Lower leg skin (tissue), 3 donors: Measurements from ENCODE around the gene ZGLP1.
"Not testable (repeated sequence)": the region's sequence is repeated elsewhere in the genome, so short reads cannot be mapped to it uniquely, and the experiment has no call there.

Experiments
- CTCF ChIP-seq, 3 donors: fragments of 450-650 bp; IDR thresholded peaks; one replicate each; pipeline ENCODE4 v1.5.1; 2016; ENCODE audit warnings: antibody characterized with exemption in 3 of 3, mild to moderate bottlenecking in 3 of 3, moderate library complexity in 2 of 3
- POLR2A ChIP-seq, 2 donors: fragments of 450-650 bp; IDR thresholded peaks; one replicate each; pipeline ENCODE4 v1.6.1; 2016 to 2017; ENCODE audit warnings: antibody characterized with exemption in 2 of 2, mild to moderate bottlenecking in 1 of 2, moderate library complexity in 1 of 2

GRCh38 chr19:10336725-10337124 lies 27.1 kb upstream of the ZGLP1 start:
- TF ChIP-seq POLR2A, CTCF (IDR thresholded peaks at IDR 0.05): not testable (repeated sequence)
